ENCODE data around the gene GLYATL3. TPM values are rescaled to one million over a fixed set of nuclear protein-coding genes. Genes with fewer than 3 reads are reported as not detected.

GLYATL3 gene
- total RNA-seq, 1 experiment from 2014 or later, result not detected

DNA sequence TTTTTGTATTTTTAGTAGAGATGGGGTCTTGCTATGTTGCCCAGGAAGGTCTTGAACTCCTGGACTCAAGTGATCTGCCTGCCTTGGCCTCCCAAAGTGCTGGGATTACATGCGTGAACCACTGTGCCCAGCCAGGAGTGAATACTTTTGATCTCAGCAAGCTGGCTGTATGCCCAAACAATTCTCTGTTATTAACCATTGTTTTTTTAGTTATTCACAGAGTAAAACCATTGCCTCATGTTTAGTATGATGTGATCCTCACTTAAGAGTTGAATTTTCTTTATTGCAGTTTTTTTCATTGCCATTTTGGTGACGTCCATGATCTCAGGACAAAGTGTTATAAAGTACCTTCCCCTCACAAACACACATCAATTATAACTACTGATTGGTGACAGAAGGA, 65.5 kb downstream of the GLYATL3 start:
- H3K36me3 ChIP-seq (ENCODE audit: insufficient read depth, low read length), result no peaks in the 10 kb centered on the region
- H3K9me2 ChIP-seq (replicated peaks; ENCODE audit: insufficient read depth, low read length), result no peaks in the 10 kb centered on the region
- no peaks in the 10 kb centered on the region for H3K4me1 ChIP-seq (ENCODE audit: low read length)
- no peak overlapping the region for H3K27ac ChIP-seq (ENCODE audit: low read length)
- no peak for DNase-seq
- H3K4me3 ChIP-seq (ENCODE audit: low read length), result no peak overlapping the region
- H3K9me3 ChIP-seq (ENCODE audit: low read length), result no peaks in the 10 kb centered on the region
- no peaks in the 10 kb centered on the region for H3K27me3 ChIP-seq (ENCODE audit: low read length)
- no peak overlapping the region for H3K9ac ChIP-seq (ENCODE audit: low read length)
- H4K20me1 ChIP-seq (ENCODE audit: insufficient read depth, low read depth, low read length), result no peaks in the 10 kb centered on the region
- H3K4me2 ChIP-seq (ENCODE audit: low read depth, low read length, poor library complexity, severe bottlenecking), result no peak overlapping the region
- no peaks in the 10 kb centered on the region for H3K79me2 ChIP-seq (ENCODE audit: low read length)
- H2AFZ ChIP-seq (ENCODE audit: low read length), result no peak overlapping the region

DNA sequence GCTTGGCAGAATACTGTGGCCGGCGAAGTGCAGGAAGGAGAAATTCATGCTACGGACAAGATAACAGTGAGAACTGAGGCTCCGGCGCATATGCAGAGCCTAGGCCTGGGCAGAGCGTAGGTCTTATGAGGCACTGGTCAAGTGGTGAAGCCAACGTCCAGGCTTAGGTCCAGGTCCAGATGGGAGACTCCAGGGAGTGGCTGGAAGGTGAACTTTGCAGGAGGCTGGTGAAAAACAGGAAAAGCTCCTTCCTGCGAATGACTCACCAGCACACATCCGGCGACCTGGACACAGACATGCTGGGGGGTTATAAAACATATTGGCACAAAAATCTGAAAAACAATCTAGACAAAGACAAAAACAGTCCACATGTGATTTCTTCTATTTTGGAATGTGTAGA, 66.1 kb downstream of the GLYATL3 start:
- Histone ChIP-seq H3K27ac (ENCODE audit: low read length) (no peak overlapping the region), H3K9me2 (replicated peaks; ENCODE audit: insufficient read depth, low read length) (no peaks in the 10 kb centered on the region), H3K79me2 (ENCODE audit: low read length) (no peaks in the 10 kb centered on the region), H3K36me3 (ENCODE audit: insufficient read depth, low read length) (no peaks in the 10 kb centered on the region), H3K9me3 (ENCODE audit: low read length) (no peaks in the 10 kb centered on the region), H3K9ac (ENCODE audit: low read length) (no peak overlapping the region), H3K4me1 (ENCODE audit: low read length) (no peaks in the 10 kb centered on the region), H2AFZ (ENCODE audit: low read length) (no peak overlapping the region), H3K27me3 (ENCODE audit: low read length) (no peaks in the 10 kb centered on the region), H3K4me2 (ENCODE audit: low read depth, low read length, poor library complexity, severe bottlenecking) (no peak overlapping the region), H3K4me3 (ENCODE audit: low read length) (no peak overlapping the region), H4K20me1 (ENCODE audit: insufficient read depth, low read depth, low read length) (no peaks in the 10 kb centered on the region)
- DNase-seq, result no peak

DNA sequence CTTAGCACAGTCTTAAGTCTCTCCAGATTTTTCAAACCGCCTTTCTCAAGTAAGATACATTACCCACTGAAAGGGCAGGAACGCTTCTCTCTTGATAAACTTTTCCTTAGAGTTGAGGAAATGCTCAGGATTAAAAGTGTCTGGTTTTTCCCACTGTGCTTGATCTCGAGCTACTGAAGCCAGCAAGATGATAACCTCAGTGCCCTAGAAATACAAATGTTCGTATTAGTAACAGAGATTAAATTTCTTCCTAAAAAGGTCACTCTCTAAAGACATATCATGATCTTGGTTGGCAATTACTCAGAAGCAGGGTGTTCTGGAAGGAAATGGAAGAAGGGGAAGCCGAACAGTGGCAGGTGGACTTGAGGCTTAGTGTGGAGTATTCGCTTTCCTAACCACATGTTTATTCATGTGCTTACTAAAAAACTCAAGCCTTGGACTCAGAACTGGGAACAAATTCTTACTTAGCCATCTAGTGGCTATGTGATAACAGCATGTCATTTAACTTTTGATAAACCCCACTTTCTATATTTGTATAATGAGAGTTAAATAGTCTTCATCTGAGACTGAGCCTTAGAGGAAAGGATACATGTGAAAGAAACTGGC, 70.9 kb downstream of the GLYATL3 start:
- Histone ChIP-seq H3K4me3 (ENCODE audit: low read length) (no peak overlapping the region), H2AFZ (ENCODE audit: low read length) (no peak overlapping the region), H3K4me2 (ENCODE audit: low read depth, low read length, poor library complexity, severe bottlenecking) (no peak overlapping the region), H3K27ac (ENCODE audit: low read length) (no peak overlapping the region), H3K36me3 (ENCODE audit: insufficient read depth, low read length) (no peaks in the 10 kb centered on the region), H3K4me1 (ENCODE audit: low read length) (no peaks in the 10 kb centered on the region), H3K79me2 (ENCODE audit: low read length) (no peaks in the 10 kb centered on the region), H4K20me1 (ENCODE audit: insufficient read depth, low read depth, low read length) (no peaks in the 10 kb centered on the region), H3K27me3 (ENCODE audit: low read length) (no peaks in the 10 kb centered on the region), H3K9ac (ENCODE audit: low read length) (no peak overlapping the region), H3K9me3 (ENCODE audit: low read length) (no peaks in the 10 kb centered on the region), H3K9me2 (replicated peaks; ENCODE audit: insufficient read depth, low read length) (no peaks in the 10 kb centered on the region)
- no peak for DNase-seq

DNA sequence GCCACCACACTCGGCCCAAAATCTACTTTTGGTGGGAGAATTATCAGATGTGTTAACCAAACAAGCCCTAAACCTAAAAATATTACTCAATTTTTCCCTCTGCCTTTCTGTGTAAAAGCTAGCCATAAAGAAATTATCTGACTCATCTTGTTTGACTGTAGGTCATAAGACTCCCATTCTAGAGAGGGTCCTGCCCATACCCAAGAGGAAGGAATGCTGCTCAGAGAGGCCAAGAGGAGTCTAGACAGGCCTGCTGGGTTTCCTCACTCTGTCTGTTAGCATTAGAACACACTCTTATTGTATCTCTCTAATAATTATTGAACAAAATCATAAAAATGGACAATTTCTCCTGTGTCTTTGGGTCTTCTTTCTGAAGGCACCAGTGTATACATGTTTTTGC, 76.9 kb downstream of the GLYATL3 start:
- H3K9me3 ChIP-seq (ENCODE audit: low read length), result no peaks in the 10 kb centered on the region
- H3K4me1 ChIP-seq (ENCODE audit: low read length), result no peaks in the 10 kb centered on the region
- H3K4me2 ChIP-seq (ENCODE audit: low read depth, low read length, poor library complexity, severe bottlenecking), result no peak overlapping the region
- no peak overlapping the region for H3K4me3 ChIP-seq (ENCODE audit: low read length)
- no peak for DNase-seq
- H3K27me3 ChIP-seq (ENCODE audit: low read length), result no peaks in the 10 kb centered on the region
- H3K79me2 ChIP-seq (ENCODE audit: low read length), result no peaks in the 10 kb centered on the region
- H3K36me3 ChIP-seq (ENCODE audit: insufficient read depth, low read length), result no peaks in the 10 kb centered on the region
- H3K9ac ChIP-seq (ENCODE audit: low read length), result no peak overlapping the region
- no peaks in the 10 kb centered on the region for H4K20me1 ChIP-seq (ENCODE audit: insufficient read depth, low read depth, low read length)
- H2AFZ ChIP-seq (ENCODE audit: low read length), result no peak overlapping the region
- H3K9me2 ChIP-seq (replicated peaks; ENCODE audit: insufficient read depth, low read length), result no peaks in the 10 kb centered on the region
- no peak overlapping the region for H3K27ac ChIP-seq (ENCODE audit: low read length)

Other genes starting within 250 kb of the GLYATL3 start
- gene MMUT, start 36.7 kb upstream of the GLYATL3 start, total RNA-seq (2014; rRNA removed; shearing (Covaris generic); ENCODE audit: low replicate concordance), result 10.6 and 14.8 TPM in 2 replicates
- gene CENPQ, start 36.6 kb upstream of the GLYATL3 start, total RNA-seq (2014; rRNA removed; shearing (Covaris generic); ENCODE audit: low replicate concordance), result 9.3 and 21.6 TPM in 2 replicates
- gene C6orf141, start 50.7 kb downstream of the GLYATL3 start, total RNA-seq (2014; rRNA removed; shearing (Covaris generic); ENCODE audit: low replicate concordance), result not detected in 2 replicates
- gene RHAG, start 136.9 kb downstream of the GLYATL3 start, total RNA-seq (2014; rRNA removed; shearing (Covaris generic); ENCODE audit: low replicate concordance), result not detected in 2 replicates
- not detected in 2 replicates for gene CRISP2, start 213.6 kb downstream of the GLYATL3 start, total RNA-seq (2014; rRNA removed; shearing (Covaris generic); ENCODE audit: low replicate concordance)
- gene CRISP3, start 244.5 kb downstream of the GLYATL3 start, total RNA-seq (2014; rRNA removed; shearing (Covaris generic); ENCODE audit: low replicate concordance), result not detected in 2 replicates

Measured in Karpas-422 (cell line).